Measurements from ENCODE around the gene HGFAC. TPM values are rescaled to one million over a fixed set of nuclear protein-coding genes. Genes with fewer than 3 reads are reported as not detected.
A peak's percentile ranks its signal among the peaks of the same experiment; 100 is the strongest.

The HGFAC gene
- total and polyA plus RNA-seq, 4 donors = 0.24 to 2.6 (median 0.37) TPM

DNA sequence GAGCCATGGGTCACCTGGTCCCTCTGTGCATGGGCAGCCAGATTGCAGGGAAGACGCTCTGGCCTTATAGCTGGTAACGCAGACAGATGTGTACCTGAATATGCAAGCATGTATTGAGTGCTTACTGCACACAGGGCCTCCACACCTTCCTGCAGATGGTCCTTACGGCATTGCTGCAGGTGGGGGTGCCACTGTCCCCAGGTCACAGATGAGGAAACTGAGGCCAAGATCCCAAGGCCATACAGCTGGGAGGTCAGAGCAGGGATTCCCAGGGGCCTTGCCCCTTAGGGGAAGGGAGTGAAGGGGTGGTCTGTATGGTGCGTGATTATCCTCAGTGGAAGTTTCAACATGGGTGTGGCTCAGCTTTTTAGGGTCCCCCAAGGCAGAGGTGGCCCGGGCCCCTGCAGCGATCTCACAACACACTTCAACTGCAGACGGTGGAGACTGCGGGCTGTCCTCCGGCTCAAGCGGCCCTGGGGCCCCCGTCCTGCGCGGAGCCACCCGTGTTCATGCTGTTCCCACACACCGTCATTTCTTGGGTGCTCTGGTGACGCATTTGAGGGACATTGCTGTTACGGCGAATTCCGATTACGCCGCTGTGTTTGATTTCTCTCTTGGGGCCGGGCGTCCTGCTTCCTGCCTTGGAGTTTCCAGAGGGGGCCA, 29.5 kb downstream of the HGFAC start:
- H3K27me3 ChIP-seq (ENCODE audit: control insufficient read depth in 3 of 3, insufficient read depth in 3 of 3, low read length in 2 of 3) = no peaks in the 10 kb centered on the region
- H3K4me1 ChIP-seq (ENCODE audit: control insufficient read depth in 5 of 5, insufficient read depth in 5 of 5, low read length in 5 of 5) = no peaks in the 10 kb centered on the region
- H3K4me3 ChIP-seq = no peak overlapping the region
- peaks cover 0 to 1% (median 0%) of the 10 kb centered on the region in 4 donors for H3K9me3 ChIP-seq (ENCODE audit: control insufficient read depth in 4 of 4, insufficient read depth in 3 of 4, low read length in 3 of 4)
- no peak overlapping the region for H3K9ac ChIP-seq (ENCODE audit: insufficient read depth in 1 of 2, low read length in 2 of 2)
- DNase-seq (no peak), ATAC-seq (ENCODE audit: insufficient read depth, low FRiP score) (no peak)
- H3K36me3 ChIP-seq (ENCODE audit: control insufficient read depth in 4 of 4, insufficient read depth in 4 of 4, low read length in 4 of 4) = no peaks in the 10 kb centered on the region
- H3K27ac ChIP-seq (ENCODE audit: low read depth in 1 of 2, low read length in 1 of 2) = no peak overlapping the region
- 93 to 94% methylated on average over 23 of the region's 23 CpGs for WGBS, 2 donors
- no peak for TF ChIP-seq CTCF (IDR thresholded peaks at IDR 0.05; ENCODE audit: control extremely low read depth, extremely low read depth)

DNA sequence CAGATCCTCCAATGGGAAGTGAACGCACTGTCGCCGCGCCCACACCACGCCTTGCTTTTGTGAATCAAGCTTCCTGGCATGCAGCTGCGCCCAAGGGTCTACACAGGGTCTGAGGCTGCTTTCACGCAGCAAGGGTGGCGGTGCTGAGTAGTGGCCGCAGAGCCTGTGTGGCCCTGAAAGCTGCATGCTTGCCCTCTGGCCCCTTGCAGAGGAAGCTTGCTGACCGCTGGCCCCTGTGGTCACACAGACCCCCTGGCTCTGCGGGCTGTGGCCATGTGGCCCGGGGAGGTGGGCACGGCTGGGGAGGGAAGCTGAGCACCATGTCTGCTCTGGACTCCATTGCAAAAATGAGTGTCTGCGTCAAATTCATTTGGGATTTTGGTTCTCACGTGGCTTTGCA, 30.1 kb downstream of the HGFAC start:
- H3K9ac ChIP-seq (ENCODE audit: insufficient read depth in 1 of 2, low read length in 2 of 2) = no peak overlapping the region
- 90 to 93% methylated on average over 15 of the region's 15 CpGs for WGBS, 2 donors
- no peak overlapping the region for H3K27ac ChIP-seq (ENCODE audit: low read depth in 1 of 2, low read length in 1 of 2)
- no peak for TF ChIP-seq CTCF (IDR thresholded peaks at IDR 0.05; ENCODE audit: control extremely low read depth, extremely low read depth)
- ATAC-seq (ENCODE audit: insufficient read depth, low FRiP score) = no peak
- H3K36me3 ChIP-seq (ENCODE audit: control insufficient read depth in 4 of 4, insufficient read depth in 4 of 4, low read length in 4 of 4) = no peaks in the 10 kb centered on the region
- no peak for DNase-seq
- H3K27me3 ChIP-seq (ENCODE audit: control insufficient read depth in 3 of 3, insufficient read depth in 3 of 3, low read length in 2 of 3) = no peaks in the 10 kb centered on the region
- H3K4me3 ChIP-seq = no peak overlapping the region
- H3K4me1 ChIP-seq (ENCODE audit: control insufficient read depth in 5 of 5, insufficient read depth in 5 of 5, low read length in 5 of 5) = no peaks in the 10 kb centered on the region
- H3K9me3 ChIP-seq (ENCODE audit: control insufficient read depth in 4 of 4, insufficient read depth in 3 of 4, low read length in 3 of 4) = peaks cover 0 to 1% (median 0%) of the 10 kb centered on the region in 4 donors

GRCh38 chr4:3472411-3473141, 30.8 kb downstream of the HGFAC start:
- peak overlapping the region in 1 of 2 donors; percentile 10 for H3K27ac ChIP-seq (ENCODE audit: low read depth in 1 of 2, low read length in 1 of 2)
- peaks cover 0 to 1% (median 0%) of the 10 kb centered on the region in 4 donors for H3K9me3 ChIP-seq (ENCODE audit: control insufficient read depth in 4 of 4, insufficient read depth in 3 of 4, low read length in 3 of 4)
- H3K9ac ChIP-seq (ENCODE audit: insufficient read depth in 1 of 2, low read length in 2 of 2) = no peak overlapping the region
- H3K27me3 ChIP-seq (ENCODE audit: control insufficient read depth in 3 of 3, insufficient read depth in 3 of 3, low read length in 2 of 3) = no peaks in the 10 kb centered on the region
- no peaks in the 10 kb centered on the region for H3K4me1 ChIP-seq (ENCODE audit: control insufficient read depth in 5 of 5, insufficient read depth in 5 of 5, low read length in 5 of 5)
- no peak for DNase-seq
- 93% methylated on average over 27 of the region's 27 CpGs for WGBS, 2 donors
- no peak for ATAC-seq (ENCODE audit: insufficient read depth, low FRiP score)
- H3K36me3 ChIP-seq (ENCODE audit: control insufficient read depth in 4 of 4, insufficient read depth in 4 of 4, low read length in 4 of 4) = no peaks in the 10 kb centered on the region
- H3K4me3 ChIP-seq = no peak overlapping the region
- no peak for TF ChIP-seq CTCF (IDR thresholded peaks at IDR 0.05; ENCODE audit: control extremely low read depth, extremely low read depth)

Measured in lung (tissue), 12 donors.